Activated CD8-positive, alpha-beta memory T cell treated with anti-CD3 and anti-CD28 coated beads, Interleukin-2, amount 50 U/mL, for 4 hours (primary cell): ENCODE results near the gene DHX38.
A peak's percentile ranks its signal among the peaks of the same experiment; 100 is the strongest.

Experiments
- DNase-seq: peaks from one replicate; pipeline ENCODE4 v3.0.0-alpha.2; 2020

DHX38 gene

GRCh38 chr16:72084445-72084844 is 9.2 kb upstream of the DHX38 start:
- no peak for DNase-seq

- DNase-seq, result no peak
These were observed 8.6 kb upstream of the DHX38 start for GRCh38 chr16:72085002-72085401.

- DNase-seq, result no peak
These were observed 2.4 kb upstream of the DHX38 start for GRCh38 chr16:72091217-72091616.

GRCh38 chr16:72092832-72093447 is 707 bp upstream of the DHX38 start:
- DNase-seq, result no peak

GRCh38 chr16:72094266-72094610 is 591 bp downstream of the DHX38 start:
- peak; percentile 49 for DNase-seq

- DNase-seq, result no peak
These were observed 5.3 kb downstream of the DHX38 start for GRCh38 chr16:72098936-72099335.

- DNase-seq, result peak; percentile 29
These were observed 5.8 kb downstream of the DHX38 start for GRCh38 chr16:72099377-72099818.

GRCh38 chr16:72101195-72101594 is 7.5 kb downstream of the DHX38 start:
- DNase-seq, result no peak

- DNase-seq, result no peak
These were observed 11.3 kb downstream of the DHX38 start for GRCh38 chr16:72104905-72105304.

- DNase-seq, result no peak
These were observed 12.3 kb downstream of the DHX38 start for GRCh38 chr16:72105978-72106377.

GRCh38 chr16:72107371-72107770 is 13.7 kb downstream of the DHX38 start:
- DNase-seq, result no peak

GRCh38 chr16:72108353-72109102 is 14.9 kb downstream of the DHX38 start:
- no peak for DNase-seq

- no peak for DNase-seq
These were observed 15.7 kb downstream of the DHX38 start for GRCh38 chr16:72109300-72109699.

- no peak for DNase-seq
These were observed 16.4 kb downstream of the DHX38 start for GRCh38 chr16:72109966-72110530.

GRCh38 chr16:72110662-72111615 is 17.3 kb downstream of the DHX38 start:
- no peak for DNase-seq

- DNase-seq, result no peak
These were observed 18.2 kb downstream of the DHX38 start for GRCh38 chr16:72111657-72112451.

- no peak for DNase-seq
These were observed 18.8 kb downstream of the DHX38 start for GRCh38 chr16:72112452-72112792.

- no peak for DNase-seq
These were observed 19.4 kb downstream of the DHX38 start for GRCh38 chr16:72112906-72113615.

- DNase-seq, result no peak
These were observed 19.9 kb downstream of the DHX38 start for GRCh38 chr16:72113616-72113945.

GRCh38 chr16:72120026-72120425 is 26.4 kb downstream of the DHX38 start:
- no peak for DNase-seq

- DNase-seq, result no peak
These were observed 28.7 kb downstream of the DHX38 start for GRCh38 chr16:72122308-72122707.

GRCh38 chr16:72122916-72123315 is 29.3 kb downstream of the DHX38 start:
- no peak for DNase-seq
